Stimulated activated naive CD8-positive, alpha-beta T cell treated with anti-CD3 and anti-CD28 coated beads, Interleukin-15, amount 100 ng/mL, for 72 hours (primary cell): ENCODE results near the gene CTXND2.
"Not testable (repeated sequence)": the region's sequence is repeated elsewhere in the genome, so short reads cannot be mapped to it uniquely, and the experiment has no call there.

ENCODE experiments used
- ATAC-seq: fragments of 150-1000 bp; cut with Tn5 transposase; 2 replicates; pipeline ENCODE4 v1.10.0; 2021; ENCODE audit warnings: mild to moderate bottlenecking, moderate library complexity
- DNase-seq, 2 donors: peaks; one replicate each; pipeline ENCODE4 v3.0.0; 2021 to 2022
- H3K27ac Mint-ChIP-seq, 2 donors: one replicate each; pipeline ENCODE4 v1.8.0; 2022; ENCODE audit warnings: mild to moderate bottlenecking in 2 of 2, mixed read lengths in 2 of 2, moderate library complexity in 2 of 2
- H3K27me3 Mint-ChIP-seq: one replicate; pipeline ENCODE4 v1.8.0; 2022; ENCODE audit warnings: mixed read lengths
- H3K4me1 Mint-ChIP-seq: one replicate; pipeline ENCODE4 v1.8.0; 2022; ENCODE audit warnings: mild to moderate bottlenecking, mixed read lengths
- H3K4me3 Mint-ChIP-seq, 2 donors: one replicate each; pipeline ENCODE4 v1.8.0; 2022; ENCODE audit warnings: mild to moderate bottlenecking in 2 of 2, mixed read lengths in 2 of 2, moderate library complexity in 1 of 2
- H3K9me3 Mint-ChIP-seq, 2 donors: one replicate each; pipeline ENCODE4 v1.8.0; 2022; ENCODE audit warnings: mixed read lengths in 2 of 2

The CTXND2 gene

DNA sequence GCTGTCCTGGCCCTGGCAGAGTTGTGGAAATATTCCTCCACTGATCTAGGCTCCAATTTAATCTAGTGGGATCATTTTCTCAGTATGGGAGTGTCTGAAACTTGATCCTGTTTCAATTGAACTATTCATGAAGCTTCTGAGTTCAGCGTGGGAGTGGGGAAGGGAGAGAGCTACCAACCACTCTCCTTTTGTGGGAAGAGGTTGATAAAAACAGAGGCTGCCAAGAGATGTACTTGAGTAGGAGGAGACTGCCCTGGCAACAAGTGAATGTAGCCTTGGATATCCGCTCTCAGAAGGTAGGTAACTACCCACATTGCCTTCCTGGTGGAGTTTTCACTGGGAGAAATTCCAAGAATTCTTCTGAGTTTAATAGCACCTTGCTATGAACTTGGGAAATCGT is at the start of gene CTXND2:
TSS of gene CTXND2 (plus strand) at position 119 of the 400 bp plus-strand sequence. CDS start 25,179 bp downstream, outside the sequence.
- Mint-ChIP-seq H3K27me3 (no peaks in the 10 kb centered on the region), H3K27ac (no peak within 1 kb of the TSS), H3K9me3 (no peaks in the 10 kb centered on the region), H3K4me1 (peaks cover 62% of the 10 kb centered on the region), H3K4me3 (no peak within 1 kb of the TSS)
- ATAC-seq (no peak), DNase-seq (no peak)

DNA sequence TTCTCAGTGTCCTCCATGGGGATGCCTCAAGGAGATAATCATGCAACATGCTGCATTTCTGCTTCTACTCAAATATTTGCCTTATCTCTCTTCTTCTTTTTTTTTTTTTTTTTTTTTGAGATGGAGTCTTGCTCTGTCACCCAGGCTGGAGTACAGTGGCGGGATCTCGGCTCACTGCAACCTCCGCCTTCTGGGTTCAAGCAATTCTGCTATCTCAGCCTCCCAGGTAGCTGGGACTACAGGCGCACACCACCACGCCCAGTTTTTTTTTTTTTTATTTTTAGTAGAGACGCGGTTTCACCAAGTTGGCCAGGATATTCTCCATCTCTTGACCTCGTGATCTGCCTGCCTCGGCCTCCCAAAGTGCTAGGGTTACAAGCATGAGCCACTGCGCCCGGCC is 46.1 kb upstream of the CTXND2 start:
- not testable (repeated sequence) for H3K4me3 Mint-ChIP-seq, DNase-seq, H3K27ac Mint-ChIP-seq, H3K27me3 Mint-ChIP-seq, H3K9me3 Mint-ChIP-seq, ATAC-seq
- peaks cover 42% of the 10 kb centered on the region for H3K4me1 Mint-ChIP-seq

DNA sequence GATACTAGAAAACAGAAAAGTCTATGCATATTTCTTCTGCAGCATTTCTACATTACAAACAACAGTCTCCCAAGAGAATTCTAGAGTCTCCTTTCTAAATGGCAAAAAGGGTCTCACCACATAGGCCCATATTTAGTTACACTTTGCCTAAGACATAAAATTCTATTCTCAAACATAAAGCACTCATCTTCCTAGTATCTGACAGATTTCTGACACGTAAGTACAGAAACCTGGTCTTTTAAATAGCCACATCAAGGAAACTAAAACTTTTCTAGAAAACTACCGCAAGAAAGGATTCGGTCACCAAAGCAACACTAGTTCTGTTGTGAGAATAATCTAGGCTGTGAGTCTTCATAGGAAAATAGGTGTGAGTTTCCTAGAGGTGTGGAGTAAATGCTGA is 45.3 kb upstream of the CTXND2 start:
- peak; percentile 94 for ATAC-seq

DNA sequence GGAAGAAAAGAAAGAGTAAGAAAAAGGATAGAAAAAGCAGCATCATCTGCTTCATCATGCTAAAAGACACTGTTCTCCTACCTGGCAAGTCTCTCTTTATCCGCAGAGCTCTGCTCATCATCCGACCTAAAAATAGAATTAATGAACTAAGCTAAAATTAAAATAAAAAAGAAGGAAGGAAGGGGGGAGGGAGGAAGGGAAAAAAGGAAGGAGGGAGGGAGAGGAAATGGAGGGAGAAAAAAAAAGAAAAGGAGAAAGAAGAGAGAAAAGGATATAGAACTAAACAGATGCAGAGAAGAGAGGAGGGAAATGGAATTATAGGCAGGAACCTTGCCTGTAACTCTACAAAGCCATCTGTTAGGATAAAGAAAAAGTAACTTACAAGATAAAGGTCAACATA is 44.6 kb upstream of the CTXND2 start:
- H3K27ac Mint-ChIP-seq, result peak overlapping the region; percentile 61 to 80
- DNase-seq, result no peak
- no peaks in the 10 kb centered on the region for H3K9me3 Mint-ChIP-seq
- H3K4me1 Mint-ChIP-seq, result peaks cover 53% of the 10 kb centered on the region
- no peaks in the 10 kb centered on the region for H3K27me3 Mint-ChIP-seq
- no peak for ATAC-seq
- peak overlapping the region in 1 of 2 donors; percentile 59 for H3K4me3 Mint-ChIP-seq

More for the DNA sequence above, 45.3 kb upstream of the CTXND2 start:
- Mint-ChIP-seq H3K4me3 (peak overlapping the region; percentile 20 to 59), H3K27ac (peak overlapping the region; percentile 80 to 82), H3K27me3 (no peaks in the 10 kb centered on the region), H3K9me3 (no peaks in the 10 kb centered on the region), H3K4me1 (peaks cover 46% of the 10 kb centered on the region)
- peak; percentile 12 to 15 for DNase-seq

DNA sequence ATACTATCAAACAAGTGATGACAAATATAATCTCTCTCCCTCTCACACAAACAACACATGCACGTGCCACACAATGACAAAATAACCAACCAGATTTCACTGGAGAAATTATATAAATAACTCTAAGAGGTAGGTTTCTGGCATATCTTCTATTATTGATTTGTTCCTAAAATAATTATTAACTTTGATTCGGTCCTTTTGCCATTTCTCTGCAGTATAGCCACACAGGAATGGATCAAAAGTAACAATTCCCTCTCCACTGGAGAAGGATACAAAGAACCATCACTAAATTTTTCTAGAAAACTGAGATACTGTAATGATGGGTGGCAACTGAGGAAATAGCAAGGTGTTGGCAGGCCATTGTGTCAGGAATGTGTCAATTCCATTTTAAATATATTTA is 44.0 kb upstream of the CTXND2 start:
- no peak for DNase-seq
- H3K27ac Mint-ChIP-seq, result no peak overlapping the region

DNA sequence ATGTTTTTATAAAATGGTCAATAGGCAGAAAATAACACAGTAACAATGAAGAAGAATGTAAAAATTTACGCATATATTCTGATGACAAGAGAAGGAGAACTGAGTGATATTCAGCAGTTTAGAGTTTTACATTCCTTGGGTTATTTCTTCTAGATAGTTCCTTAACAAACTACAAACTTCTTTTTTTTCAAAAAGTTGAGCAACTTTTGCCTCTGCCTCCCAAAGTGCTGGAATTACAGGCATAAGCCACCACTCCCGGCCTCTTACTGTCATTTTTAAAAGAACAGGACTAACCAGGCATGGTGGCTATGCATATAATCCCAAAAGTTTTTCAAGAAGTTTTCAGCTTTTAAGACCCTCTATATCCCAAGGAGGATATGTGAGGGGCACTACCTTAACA is 43.5 kb upstream of the CTXND2 start:
- H3K4me1 Mint-ChIP-seq, result peaks cover 60% of the 10 kb centered on the region
- H3K9me3 Mint-ChIP-seq, result no peaks in the 10 kb centered on the region
- H3K27ac Mint-ChIP-seq, result no peak overlapping the region
- no peak overlapping the region for H3K4me3 Mint-ChIP-seq
- DNase-seq (no peak), ATAC-seq (no peak)
- no peaks in the 10 kb centered on the region for H3K27me3 Mint-ChIP-seq

More for the DNA sequence above, 44.0 kb upstream of the CTXND2 start:
- no peak for ATAC-seq
- no peak overlapping the region for H3K4me3 Mint-ChIP-seq
- peaks cover 60% of the 10 kb centered on the region for H3K4me1 Mint-ChIP-seq
- H3K27me3 Mint-ChIP-seq, result no peaks in the 10 kb centered on the region
- no peaks in the 10 kb centered on the region for H3K9me3 Mint-ChIP-seq

DNA sequence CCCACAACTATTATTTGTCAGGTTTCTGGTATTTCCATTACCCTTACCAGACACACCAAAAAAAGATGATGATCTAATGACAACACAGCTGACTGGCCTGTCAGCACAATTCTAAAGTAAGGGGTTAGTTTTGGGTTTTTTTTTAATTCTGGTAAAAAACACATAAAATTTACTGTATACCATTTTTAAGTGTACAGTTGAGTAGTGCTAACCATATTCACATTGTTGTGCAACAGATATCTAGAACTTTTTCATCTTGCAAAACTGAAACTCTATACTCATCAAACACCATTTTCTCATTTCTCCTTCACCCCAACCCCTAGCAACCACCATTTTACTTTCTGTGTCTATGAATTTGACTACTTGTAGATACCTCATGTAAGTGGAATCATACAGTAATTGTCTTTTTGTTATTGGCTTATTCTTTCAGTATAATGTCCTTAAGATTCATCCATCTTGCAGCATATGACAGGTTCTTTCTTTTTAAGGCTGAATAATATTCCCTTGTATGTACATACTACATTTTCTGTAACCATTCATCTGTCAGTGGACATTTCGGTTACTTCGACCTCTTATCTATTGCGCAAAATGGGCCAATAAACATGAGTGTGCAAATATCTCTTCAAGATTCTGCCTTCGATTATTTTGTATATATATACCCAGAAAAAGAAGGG is 40.3 kb upstream of the CTXND2 start:
- H3K27ac Mint-ChIP-seq, result peak overlapping the region in 1 of 2 donors; percentile 87
- H3K4me1 Mint-ChIP-seq, result peaks cover 37% of the 10 kb centered on the region
- DNase-seq (no peak), ATAC-seq (peak; percentile 72)
- no peak overlapping the region for H3K4me3 Mint-ChIP-seq
- H3K9me3 Mint-ChIP-seq, result no peaks in the 10 kb centered on the region
- H3K27me3 Mint-ChIP-seq, result no peaks in the 10 kb centered on the region

DNA sequence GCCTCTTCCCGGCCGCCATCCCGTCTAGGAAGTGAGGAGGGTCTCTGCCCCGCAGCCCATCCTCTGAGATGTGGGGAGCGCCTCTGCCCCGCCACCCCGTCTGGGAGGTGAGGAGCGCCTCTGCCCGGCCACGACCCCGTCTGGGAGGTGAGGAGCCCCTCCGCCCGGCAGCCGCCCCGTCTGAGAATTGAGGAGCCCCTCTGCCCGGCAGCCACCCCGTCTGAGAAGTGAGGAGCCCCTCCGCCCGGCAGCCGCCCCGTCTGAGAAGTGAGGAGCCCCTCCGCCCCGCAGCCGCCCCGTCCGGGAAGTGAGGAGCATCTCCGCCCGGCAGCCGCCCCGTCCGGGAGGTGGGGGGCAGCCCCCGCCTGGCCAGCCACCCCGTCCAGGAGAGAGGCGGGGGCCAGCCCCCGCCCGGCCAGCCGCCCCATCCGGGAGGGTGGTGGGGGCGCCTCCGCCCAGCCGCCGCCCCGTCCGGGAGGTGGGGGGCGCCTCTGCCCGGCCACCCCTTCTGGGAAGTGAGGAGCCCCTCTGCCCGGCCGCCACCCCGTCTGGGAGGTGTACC is 36.1 kb upstream of the CTXND2 start:
- H3K4me3 Mint-ChIP-seq, H3K27me3 Mint-ChIP-seq: not testable (repeated sequence)

DNA sequence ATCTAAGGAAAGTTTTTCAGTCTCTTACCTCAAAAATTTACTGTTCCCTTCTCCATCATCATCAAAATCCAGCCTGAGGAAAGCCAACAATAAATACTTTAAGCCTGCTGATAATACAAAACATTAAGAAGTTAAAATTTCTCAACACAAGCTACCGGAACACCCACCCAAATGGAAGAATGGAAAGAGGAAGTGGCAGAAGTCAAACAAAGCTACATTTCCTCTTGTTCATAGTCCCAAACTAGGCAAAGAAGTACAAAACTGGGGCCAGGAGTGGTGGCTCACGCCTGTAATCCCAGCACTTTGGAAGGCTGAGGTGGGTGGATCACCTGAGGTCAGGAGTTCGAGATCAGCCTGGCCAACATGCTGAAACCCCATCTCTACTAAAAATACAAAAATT is 34.2 kb upstream of the CTXND2 start:
- H3K4me3 Mint-ChIP-seq, ATAC-seq: not testable (repeated sequence)

More for the DNA sequence above, 36.1 kb upstream of the CTXND2 start:
- not testable (repeated sequence) for H3K9me3 Mint-ChIP-seq, DNase-seq, ATAC-seq, H3K27ac Mint-ChIP-seq
- peaks cover 18% of the 10 kb centered on the region for H3K4me1 Mint-ChIP-seq

DNA sequence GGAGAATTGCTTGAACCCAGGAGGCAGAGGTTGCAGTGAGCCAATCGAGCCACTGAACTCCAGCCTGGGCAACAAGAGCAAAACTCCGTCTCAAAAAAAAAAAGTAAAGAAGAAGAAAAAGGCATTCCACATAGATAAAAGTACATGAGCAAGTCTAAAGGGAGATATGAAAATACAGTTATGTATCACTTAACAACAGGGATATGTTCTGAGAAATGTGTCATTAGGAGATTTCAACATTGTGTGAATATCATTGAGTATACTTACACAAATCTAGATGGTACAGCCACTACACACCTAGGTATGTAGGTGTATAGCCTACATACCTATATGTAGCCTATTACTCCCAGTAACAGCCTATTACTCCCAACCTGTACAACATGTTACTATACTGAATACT is 23.2 kb upstream of the CTXND2 start:
- Mint-ChIP-seq H3K4me3 (no peak overlapping the region), H3K27ac (no peak overlapping the region)

More for the DNA sequence above, 34.2 kb upstream of the CTXND2 start:
- not testable (repeated sequence) for H3K4me1 Mint-ChIP-seq, H3K9me3 Mint-ChIP-seq, H3K27me3 Mint-ChIP-seq, DNase-seq
- H3K27ac Mint-ChIP-seq, result peak overlapping the region in 1 of 2 donors; percentile 48

DNA sequence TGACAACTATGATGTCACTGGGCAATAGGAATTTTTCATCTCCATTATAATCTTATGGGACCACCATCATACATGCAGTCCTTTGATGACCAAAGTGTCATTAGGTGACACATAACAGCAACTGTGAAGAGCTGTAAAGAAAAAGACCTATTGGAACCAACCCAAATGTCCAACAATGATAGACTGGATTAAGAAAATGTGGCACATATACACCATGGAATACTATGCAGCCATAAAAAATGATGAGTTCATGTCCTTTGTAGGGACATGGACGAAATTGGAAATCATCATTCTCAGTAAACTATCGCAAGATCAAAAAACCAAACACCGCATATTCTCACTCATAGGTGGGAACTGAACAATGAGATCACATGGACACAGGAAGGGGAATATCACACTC is 22.7 kb upstream of the CTXND2 start:
- H3K4me3 Mint-ChIP-seq, H3K27me3 Mint-ChIP-seq, ATAC-seq, DNase-seq, H3K27ac Mint-ChIP-seq, H3K9me3 Mint-ChIP-seq: not testable (repeated sequence)
- peaks cover 54% of the 10 kb centered on the region for H3K4me1 Mint-ChIP-seq

More for the DNA sequence above, 23.2 kb upstream of the CTXND2 start:
- no peak for ATAC-seq
- Mint-ChIP-seq H3K4me1 (peaks cover 53% of the 10 kb centered on the region), H3K27me3 (no peaks in the 10 kb centered on the region), H3K9me3 (peaks cover 0 to 4% of the 10 kb centered on the region in 2 donors)
- DNase-seq, result no peak

DNA sequence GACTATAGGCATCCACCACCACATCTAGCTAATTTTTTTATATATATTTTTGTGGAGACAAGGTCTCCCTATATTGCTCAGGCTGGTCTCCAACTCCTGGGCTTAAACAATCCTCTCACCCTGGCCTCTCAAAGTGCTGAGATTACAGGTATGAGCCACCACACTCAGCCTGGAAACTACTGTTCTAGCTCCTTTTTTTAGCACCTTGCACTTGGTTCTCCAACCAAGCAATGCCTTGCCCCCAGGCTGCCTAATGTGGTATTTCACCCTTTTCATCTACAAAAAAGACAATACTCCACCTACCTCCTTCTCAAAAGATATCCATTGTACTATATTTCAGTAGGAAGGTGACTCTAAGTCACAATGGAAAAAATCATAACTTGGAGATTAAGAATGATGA is 17.3 kb upstream of the CTXND2 start:
- Mint-ChIP-seq H3K27ac (no peak overlapping the region), H3K4me1 (peaks cover 72% of the 10 kb centered on the region), H3K27me3 (no peaks in the 10 kb centered on the region), H3K4me3 (no peak overlapping the region), H3K9me3 (peaks cover 0 to 4% of the 10 kb centered on the region in 2 donors)
- ATAC-seq (peak; percentile 70), DNase-seq (no peak)

DNA sequence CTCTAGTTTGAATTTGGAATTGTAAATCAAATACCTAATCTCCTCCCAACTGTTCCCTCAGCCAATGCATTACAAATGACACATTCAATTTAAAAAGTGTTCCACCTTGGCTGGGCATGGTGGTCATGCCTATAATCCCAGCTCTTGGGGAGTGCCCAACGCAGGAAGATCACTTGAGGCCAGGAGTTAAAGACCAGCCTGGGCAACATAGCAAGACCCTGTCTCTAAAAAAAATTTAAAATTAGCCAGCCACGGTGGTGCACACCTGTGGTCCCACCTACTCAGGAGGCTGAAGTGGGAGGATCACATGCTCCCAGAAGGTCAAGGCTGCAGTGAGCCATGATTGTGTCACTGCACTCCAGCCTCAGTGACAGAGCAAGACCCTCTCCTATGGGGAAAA is 14.4 kb upstream of the CTXND2 start:
- Mint-ChIP-seq H3K27me3 (no peaks in the 10 kb centered on the region), H3K9me3 (peaks cover 0 to 4% of the 10 kb centered on the region in 2 donors), H3K4me3 (no peak overlapping the region), H3K4me1 (peaks cover 59% of the 10 kb centered on the region), H3K27ac (no peak overlapping the region)
- DNase-seq (no peak), ATAC-seq (no peak)

DNA sequence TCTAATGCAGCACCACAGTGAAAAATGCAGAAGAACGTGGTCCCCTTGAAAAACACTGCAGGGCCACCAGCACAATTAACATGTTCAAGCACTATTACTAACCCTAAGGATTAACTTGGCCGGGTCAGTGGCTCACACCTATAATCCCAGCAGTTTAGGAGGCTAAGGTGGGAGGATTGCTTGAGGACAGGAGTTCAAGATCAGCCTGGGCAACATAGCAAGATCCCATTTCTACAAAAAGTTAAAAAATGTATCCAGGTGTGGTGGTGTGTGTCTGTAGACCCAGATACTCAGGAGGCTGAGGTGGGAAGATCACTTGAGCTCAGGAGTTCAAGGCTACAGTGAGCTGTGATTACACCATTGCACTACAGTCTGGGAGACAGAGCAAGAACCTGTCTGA is 13.4 kb upstream of the CTXND2 start:
- Mint-ChIP-seq H3K9me3 (no peaks in the 10 kb centered on the region), H3K4me3 (no peak overlapping the region), H3K27ac (no peak overlapping the region), H3K27me3 (no peaks in the 10 kb centered on the region), H3K4me1 (peaks cover 51% of the 10 kb centered on the region)
- no peak for ATAC-seq
- DNase-seq, result no peak

DNA sequence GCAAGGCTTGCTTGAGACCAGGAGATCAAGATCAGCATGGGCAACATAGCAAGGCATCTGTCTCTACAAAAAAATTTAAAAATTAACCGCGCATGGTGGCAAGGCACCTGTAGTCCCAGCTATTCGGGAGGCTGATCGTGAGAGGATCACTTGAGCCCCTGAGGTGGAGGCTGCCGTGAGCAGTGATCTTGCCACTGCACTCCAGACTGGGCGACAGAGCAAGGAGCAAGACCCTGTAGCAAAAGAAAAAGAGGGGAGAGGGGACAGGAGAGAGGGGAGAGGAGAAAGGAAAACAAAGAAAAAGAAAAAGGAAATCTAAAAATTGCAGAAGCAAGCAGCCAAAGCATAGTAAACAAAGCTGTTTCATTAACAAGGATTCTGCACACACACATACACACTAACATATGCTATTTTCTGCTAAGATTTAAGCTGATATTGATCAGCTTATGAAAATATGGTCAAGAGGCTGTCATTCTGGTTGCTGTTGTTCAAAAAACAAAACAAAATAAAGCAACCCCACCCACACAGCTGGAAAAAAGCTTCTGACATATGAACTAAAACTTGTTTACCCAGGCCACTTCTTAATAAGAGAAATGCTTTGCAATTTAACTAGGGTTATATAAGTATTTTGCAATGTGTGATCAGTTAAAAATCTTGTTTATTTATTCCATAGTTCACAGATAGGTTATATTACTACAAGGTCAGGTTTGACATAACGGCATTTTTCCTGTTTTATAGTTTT is 12.3 kb upstream of the CTXND2 start:
- Mint-ChIP-seq H3K4me1 (peaks cover 44% of the 10 kb centered on the region), H3K9me3 (no peaks in the 10 kb centered on the region), H3K27ac (peak overlapping the region; percentile 13 to 71), H3K27me3 (no peaks in the 10 kb centered on the region), H3K4me3 (peak overlapping the region; percentile 85 to 97)
- no peak for ATAC-seq
- DNase-seq, result no peak
